VCaP (cell line): ENCODE measurements around the gene DMBX1.

ENCODE experiments used
- H3K27ac ChIP-seq: fragments of 450-650 bp; 2 replicates; pipeline ENCODE4 v1.5.1; 2017
- CTCF ChIP-seq: fragments of 450-650 bp; conservative IDR thresholded peaks from 2 replicates; pipeline ENCODE4 v1.5.1; 2017; ENCODE audit warnings: mild to moderate bottlenecking, moderate library complexity

Gene DMBX1

DNA sequence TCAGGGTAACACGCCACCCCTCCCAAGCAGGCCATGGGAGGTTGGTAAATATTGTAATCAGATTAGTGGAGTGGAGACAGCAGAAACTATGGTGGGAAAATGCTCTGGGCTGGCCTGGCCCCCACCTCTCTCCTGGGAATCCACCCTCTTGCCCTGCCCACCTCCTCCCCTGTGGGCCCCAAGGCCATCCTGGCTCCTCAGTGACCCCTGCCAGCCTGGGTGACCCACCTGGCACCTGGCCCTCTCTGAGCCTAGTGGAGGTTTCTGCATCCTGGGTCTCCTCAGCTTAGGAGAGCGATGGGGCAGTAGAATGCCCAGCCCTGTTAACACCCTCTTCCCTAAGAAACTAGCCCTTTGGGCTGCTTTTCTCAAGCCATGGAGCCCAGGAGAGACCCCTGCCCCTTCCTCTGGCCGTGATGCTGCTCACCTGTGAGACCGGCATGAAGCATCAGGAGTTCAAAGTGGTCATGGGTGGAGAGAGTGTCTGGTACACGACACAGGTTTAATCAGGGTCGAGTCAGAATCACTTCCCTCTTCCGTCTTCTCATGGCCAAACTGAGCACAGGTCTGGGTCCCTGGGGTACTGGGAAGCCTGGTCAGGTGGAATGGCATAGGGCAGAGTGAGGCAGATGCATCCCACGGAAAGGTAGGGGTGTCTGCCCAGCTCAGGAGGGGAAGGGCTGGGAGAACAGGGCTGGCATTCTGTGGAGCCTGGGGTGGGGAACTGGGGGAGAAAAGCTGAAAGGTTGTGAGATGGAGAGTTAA lies 10.7 kb upstream of the DMBX1 start:
- no peak for TF ChIP-seq CTCF
- no peak overlapping the region for H3K27ac ChIP-seq

DNA sequence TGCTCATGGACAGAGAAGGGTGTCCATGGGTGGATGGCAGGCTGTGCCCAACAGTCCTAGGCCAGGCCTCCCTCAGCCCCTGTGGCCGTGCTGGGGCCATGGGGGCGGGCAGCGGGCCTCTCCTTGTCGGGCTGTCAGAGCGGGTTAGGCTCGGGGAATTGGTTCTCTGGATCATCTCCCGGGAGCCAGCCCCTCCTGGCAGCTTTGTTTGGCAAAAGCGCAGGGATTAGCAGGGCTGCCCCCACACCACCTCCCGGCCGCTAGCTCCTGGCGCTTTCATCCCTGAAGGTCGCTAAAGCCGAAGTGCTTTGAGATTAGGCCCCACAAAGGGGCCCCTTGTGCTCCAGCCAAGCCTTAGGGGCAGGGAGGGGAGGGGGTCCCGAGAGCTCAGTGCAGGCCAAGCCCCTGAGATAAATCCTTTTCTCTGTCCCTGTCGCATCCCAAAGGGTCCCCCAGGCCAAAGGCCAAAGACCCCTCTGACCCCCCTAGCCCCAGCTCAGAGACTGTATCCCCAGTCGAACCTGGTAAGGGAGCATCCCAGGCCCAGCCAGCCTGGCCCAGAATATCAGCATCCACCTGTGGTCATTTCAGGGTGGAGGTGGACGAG lies 9.8 kb upstream of the DMBX1 start:
- H3K27ac ChIP-seq = no peak overlapping the region
- no peak for TF ChIP-seq CTCF

- no peak overlapping the region for H3K27ac ChIP-seq
- TF ChIP-seq CTCF = no peak
Measured at GRCh38 chr1:46480959-46481646, 8.5 kb upstream of the DMBX1 start.

GRCh38 chr1:46481961-46482360 lies 7.7 kb upstream of the DMBX1 start:
- no peak overlapping the region for H3K27ac ChIP-seq
- no peak for TF ChIP-seq CTCF

GRCh38 chr1:46483589-46483988 lies 6.0 kb upstream of the DMBX1 start:
- TF ChIP-seq CTCF = no peak
- no peak overlapping the region for H3K27ac ChIP-seq

- TF ChIP-seq CTCF = no peak
- no peak overlapping the region for H3K27ac ChIP-seq
Measured at GRCh38 chr1:46484783-46485490, 4.7 kb upstream of the DMBX1 start.
